Endothelial cell of umbilical vein (primary cell): ENCODE measurements around the gene MLH1. TPM values are rescaled to one million over a fixed set of nuclear protein-coding genes. Genes with fewer than 3 reads are reported as not detected.

Experiments used
- BruUV-seq: library from RNA; stranded (reverse); fragments of 400-500 nt; replicated peaks from 2 replicates; lab custom pipeline; 2021; lab: Mats Ljungman, UMichigan
- CTCF ChIA-PET: fragments of 300-600, 350-600 bp; sonication (Branson Sonifier 250); formaldehyde crosslinking; loops from one replicate; lab custom pipeline; 2021; ENCODE audit warnings: antibody characterized with exemption, inconsistent platforms; lab: Charles Lee
- POLR2A ChIA-PET: fragments of 300-600, 350-600 bp; sonication (Branson Sonifier 250); formaldehyde crosslinking; loops from one replicate; lab custom pipeline; 2021; ENCODE audit warnings: antibody characterized with exemption, inconsistent platforms; lab: Charles Lee
- DNase-seq: peaks from one replicate; pipeline ENCODE4 v3.0.0-alpha.2; 2011; ENCODE audit warnings: low read depth, low spot score
- FAIRE-seq: peaks from 2 replicates; lab custom pipeline; 2011; peaks lifted over from hg19 to GRCh38; lab: Jason Lieb, UNC
- H2AFZ ChIP-seq: 2 replicates; pipeline ENCODE4 v1.6.0; 2012; ENCODE audit warnings: low read depth, low read length, control low read depth, inconsistent platforms
- H3K27ac ChIP-seq: 2 replicates; pipeline ENCODE4 v1.5.1; 2011; ENCODE audit warnings: low read depth, mild to moderate bottlenecking, control low read depth, low read length, moderate library complexity; ENCODE audit not compliant: insufficient read depth
- H3K27me3 ChIP-seq, 2 experiments: 2 replicates each; pipeline versions ENCODE4 v1.6.0 to v1.6.1; 2011; ENCODE audit warnings: low read length in 2 of 2, mixed read lengths in 1 of 2; ENCODE audit not compliant: control insufficient read depth in 2 of 2, insufficient read depth in 2 of 2
- H3K36me3 ChIP-seq, 2 experiments: 2 replicates in 1 of 2; 3 replicates in 1 of 2; pipeline ENCODE4 v1.5.1; 2011; ENCODE audit warnings: low read length in 2 of 2, mild to moderate bottlenecking in 1 of 2, moderate library complexity in 1 of 2; ENCODE audit not compliant: control insufficient read depth in 2 of 2, insufficient read depth in 2 of 2; ENCODE audit errors: extremely low read depth in 1 of 2
- H3K4me1 ChIP-seq: 3 replicates; pipeline ENCODE4 v1.5.1; 2011; ENCODE audit warnings: mild to moderate bottlenecking, low read length; ENCODE audit not compliant: control insufficient read depth, insufficient read depth; ENCODE audit errors: extremely low read depth
- H3K4me2 ChIP-seq: 2 replicates; pipeline ENCODE4 v1.6.1; 2011; ENCODE audit warnings: low read length, control low read depth, mixed read lengths; ENCODE audit not compliant: insufficient read depth
- H3K4me3 ChIP-seq, 3 experiments: fragments of 200-600 bp in 1 of 3; sonication (generic), shearing (Covaris generic) in 1 of 3; replicated peaks in 1 of 3; 2 replicates each; pipeline ENCODE4 v1.5.1; 2011 to 2016; ENCODE audit warnings: control low read depth in 3 of 3, low read length in 3 of 3, mild to moderate bottlenecking in 2 of 3, inconsistent platforms in 1 of 3, low read depth in 1 of 3, moderate library complexity in 1 of 3; ENCODE audit not compliant: insufficient read depth in 1 of 3
- H3K79me2 ChIP-seq: 2 replicates; pipeline ENCODE4 v1.6.0; 2012; ENCODE audit warnings: low read length, inconsistent platforms; ENCODE audit not compliant: control insufficient read depth, insufficient read depth
- H3K9ac ChIP-seq: replicated peaks from 2 replicates; pipeline ENCODE3; 2011; ENCODE audit warnings: low read length, control low read depth; ENCODE audit not compliant: insufficient read depth; ENCODE audit errors: extremely low read depth
- H3K9me1 ChIP-seq: replicated peaks from 3 replicates; pipeline ENCODE4 v1.6.0; 2011; ENCODE audit warnings: mild to moderate bottlenecking, low read length; ENCODE audit not compliant: control insufficient read depth, insufficient read depth; ENCODE audit errors: extremely low read depth
- H3K9me3 ChIP-seq: replicated peaks from 2 replicates; pipeline ENCODE4 v1.5.1; 2012; ENCODE audit warnings: low read length, inconsistent platforms; ENCODE audit not compliant: control insufficient read depth, insufficient read depth
- H4K20me1 ChIP-seq: replicated peaks from 2 replicates; pipeline ENCODE3; 2011; ENCODE audit warnings: mild to moderate bottlenecking, low read length; ENCODE audit not compliant: control insufficient read depth, insufficient read depth; ENCODE audit errors: extremely low read depth
- CTCF ChIP-seq, 2 donors: IDR thresholded peaks; 1 replicate in 1 of 2; 2 replicates in 1 of 2; pipeline ENCODE4 v1.5.1; 2011; ENCODE audit warnings: low read length in 2 of 2, mild to moderate bottlenecking in 2 of 2, moderate library complexity in 2 of 2, control low read depth in 1 of 2, inconsistent platforms in 1 of 2, low read depth in 1 of 2; ENCODE audit not compliant: insufficient read depth in 1 of 2; ENCODE audit errors: extremely low read depth in 1 of 2
- EZH2 ChIP-seq: IDR thresholded peaks from 2 replicates; pipeline ENCODE4 v1.6.1; 2012; ENCODE audit warnings: borderline replicate concordance, low read depth, mild to moderate bottlenecking, moderate library complexity, low read length, inconsistent platforms; ENCODE audit not compliant: severe bottlenecking
- FOS ChIP-seq: IDR thresholded peaks from 2 replicates; pipeline ENCODE4 v1.6.1; 2011; ENCODE audit warnings: mild to moderate bottlenecking, low read length, moderate library complexity, borderline replicate concordance; ENCODE audit not compliant: insufficient read depth
- GATA2 ChIP-seq: IDR thresholded peaks from 2 replicates; pipeline ENCODE4 v1.7.0; 2011; ENCODE audit warnings: low read depth, mild to moderate bottlenecking, moderate library complexity, mixed read lengths, low read length; ENCODE audit not compliant: insufficient read length, insufficient read depth
- JUN ChIP-seq: IDR thresholded peaks from 2 replicates; pipeline ENCODE4 v1.6.1; 2011; ENCODE audit warnings: borderline replicate concordance, low read depth; ENCODE audit not compliant: insufficient read length, insufficient read depth
- MAX ChIP-seq: IDR thresholded peaks from 2 replicates; pipeline ENCODE4 v1.6.1; 2011; ENCODE audit not compliant: insufficient read depth, insufficient read length
- POLR2A ChIP-seq: IDR thresholded peaks from 2 replicates; pipeline ENCODE4 v1.6.1; 2012; ENCODE audit warnings: low read depth, mild to moderate bottlenecking, control low read depth, low read length
- POLR2AphosphoS5 ChIP-seq: IDR thresholded peaks from 2 replicates; pipeline ENCODE4 v1.6.1; 2012; ENCODE audit warnings: low read depth, mild to moderate bottlenecking, control low read depth, low read length, moderate library complexity; ENCODE audit not compliant: insufficient read depth
- dilution Hi-C: fragments of 300-500 bp; cut with MboI; formaldehyde crosslinking; loops from one replicate; pipeline ENCODE4 v1.15.0; 2019; ENCODE audit warnings: low sequenced_read_pairs; ENCODE audit not compliant: extremely low pct_ligation_motif_present
- intact Hi-C: fragments of 100-400 bp; cut with micrococcal nuclease; formaldehyde crosslinking; loops from one replicate; pipeline ENCODE4 v1.10.0; 2022
- polyA plus RNA-seq, 4 experiments: library from polyadenylated mRNA; depleted of rRNA in 3 of 4; stranded (reverse) in 3 of 4; unstranded in 1 of 4; fragments of >200 nt; gene quantifications; 2 replicates each; pipeline versions ENCODE4 v1.2.1 to v1.2.3, GENCODE V29; 2011 to 2012; ENCODE audit warnings: missing spikeins in 1 of 4
- total RNA-seq: library from RNA; stranded (reverse); gene quantifications from 2 replicates; pipeline ENCODE4 v1.2.3, GENCODE V29; 2021

Gene MLH1
- total and polyA plus RNA-seq, 2 donors (not counting 3 experiments of a cell fraction or from before 2014, with no cell fraction given), result 22.2 to 32.9 TPM

GRCh38 chr3:37058117-37058516 is 64.8 kb downstream of the MLH1 start:
- FAIRE-seq (no peak), DNase-seq (no peak)
- no peak overlapping the region for H3K9ac ChIP-seq
- intact Hi-C loops (loop anchor here (5.0 kb wide), 1 partner anchor 154 kb away; no protein-coding TSS in a partner anchor), dilution Hi-C loops (no loop called here)
- no peaks in the 10 kb centered on the region for H3K79me2 ChIP-seq
- H3K36me3 ChIP-seq, result peaks cover 5 to 11% of the 10 kb centered on the region in 2 experiments
- POLR2A ChIA-PET, result no interaction called here
- BruUV-seq, result no TSS peak
- CTCF ChIA-PET, result interaction anchor here (2.6 kb wide), 1 partner anchor 34 kb away, joined by 8 read pairs; no protein-coding TSS in a partner anchor
- no peaks in the 10 kb centered on the region for H4K20me1 ChIP-seq
- H3K9me3 ChIP-seq, result no peaks in the 10 kb centered on the region
- H3K27ac ChIP-seq, result no peak overlapping the region
- H3K9me1 ChIP-seq, result no peaks in the 10 kb centered on the region
- no peak overlapping the region for H3K4me3 ChIP-seq
- H3K4me2 ChIP-seq, result no peak overlapping the region
- no peak for TF ChIP-seq EZH2
- no peak for TF ChIP-seq JUN
- TF ChIP-seq POLR2A, result no peak
- no peak for TF ChIP-seq FOS
- TF ChIP-seq POLR2AphosphoS5, result no peak
- TF ChIP-seq MAX, result no peak
- no peak for TF ChIP-seq CTCF (IDR thresholded peaks at IDR 0.05; ENCODE audit: extremely low read depth in 1 of 2, insufficient read depth in 1 of 2, low read depth in 1 of 2, low read length in 2 of 2)
- TF ChIP-seq GATA2, result no peak
- H3K27me3 ChIP-seq, result no peaks in the 10 kb centered on the region
- H2AFZ ChIP-seq, result no peak overlapping the region
- H3K4me1 ChIP-seq, result peaks cover 16% of the 10 kb centered on the region
